Activated naive CD4-positive, alpha-beta T cell treated with Interleukin-2 at 50 U/mL for 16 hours (primary cell): Measurements from ENCODE around the gene ZACN.
"Not testable (repeated sequence)": the region's sequence is repeated elsewhere in the genome, so short reads cannot be mapped to it uniquely, and the experiment has no call there.

ENCODE experiments used
- DNase-seq: peaks from one replicate; pipeline ENCODE4 v3.0.0-alpha.2; 2020

Gene ZACN

DNA sequence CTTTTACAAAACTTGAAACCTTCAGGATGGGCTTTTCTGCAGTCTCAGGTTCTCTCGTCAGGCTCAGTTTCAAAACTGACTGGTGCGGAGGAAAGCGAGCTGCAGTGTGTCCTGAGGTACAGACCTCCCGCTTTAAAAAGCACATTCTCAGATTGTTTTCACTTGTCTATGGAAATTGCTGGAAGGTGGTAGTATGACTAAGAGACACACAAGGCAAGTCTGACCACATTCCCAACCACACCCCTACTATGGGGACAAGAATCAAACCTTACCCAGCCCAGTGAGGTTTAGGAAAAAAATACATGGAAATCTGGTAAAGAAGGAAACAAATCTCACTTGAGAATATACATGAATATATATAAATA, 24.9 kb upstream of the ZACN start:
- DNase-seq: no peak

GRCh38 chr17:76056882-76057281, 22.1 kb upstream of the ZACN start:
- DNase-seq: no peak

GRCh38 chr17:76058264-76058663, 20.7 kb upstream of the ZACN start:
- DNase-seq: not testable (repeated sequence)

DNA sequence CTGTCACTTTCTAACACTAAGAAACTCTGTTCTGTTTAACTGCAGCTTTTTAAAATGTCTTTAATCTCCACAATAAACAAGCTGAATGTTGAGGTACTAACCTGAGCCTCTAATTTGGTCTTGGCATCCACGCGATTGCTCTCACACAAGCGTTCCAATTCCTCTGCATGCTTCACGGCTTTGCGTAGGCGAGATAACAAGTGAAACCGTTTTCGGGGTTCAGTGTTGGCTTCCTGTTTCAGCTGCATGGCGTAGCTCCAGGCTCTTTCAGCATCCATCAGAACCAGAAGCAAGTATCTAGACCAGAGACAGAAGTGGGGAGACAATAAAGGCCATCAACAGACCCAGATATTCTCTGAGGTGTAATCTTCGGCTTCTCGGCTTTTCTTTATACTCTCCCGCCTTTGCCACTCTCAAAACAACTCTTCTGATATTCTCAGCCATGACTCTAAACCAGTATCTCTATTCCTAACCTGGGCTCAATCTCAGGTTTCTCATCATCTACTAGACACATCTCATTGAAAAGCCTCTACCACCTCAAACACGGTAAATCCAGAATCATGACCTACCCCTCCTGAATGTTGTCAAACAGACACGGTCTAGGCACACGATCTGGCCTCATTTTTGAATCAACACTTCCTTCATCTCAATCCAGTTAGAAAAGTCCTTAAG, 15.0 kb upstream of the ZACN start:
- peak; percentile 72 for DNase-seq

DNA sequence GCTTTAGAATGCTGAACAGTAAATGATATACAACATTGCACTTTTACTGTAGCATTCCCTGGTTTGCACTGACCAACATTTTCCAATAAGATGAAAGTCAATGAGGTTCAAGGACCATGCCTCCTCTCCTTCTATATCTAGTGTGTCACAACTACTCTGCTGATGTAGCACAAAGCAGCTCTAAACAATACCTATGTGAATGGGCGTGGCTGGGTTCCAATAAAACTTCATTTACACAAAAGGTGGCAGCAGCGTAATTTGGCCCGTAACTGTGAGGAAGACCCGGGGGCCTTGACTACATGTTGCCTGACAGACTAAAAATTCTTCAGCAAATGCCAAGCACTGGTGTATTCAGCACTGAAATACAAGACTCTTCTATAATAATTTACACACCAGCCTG, 13.2 kb upstream of the ZACN start:
- no peak for DNase-seq

DNA sequence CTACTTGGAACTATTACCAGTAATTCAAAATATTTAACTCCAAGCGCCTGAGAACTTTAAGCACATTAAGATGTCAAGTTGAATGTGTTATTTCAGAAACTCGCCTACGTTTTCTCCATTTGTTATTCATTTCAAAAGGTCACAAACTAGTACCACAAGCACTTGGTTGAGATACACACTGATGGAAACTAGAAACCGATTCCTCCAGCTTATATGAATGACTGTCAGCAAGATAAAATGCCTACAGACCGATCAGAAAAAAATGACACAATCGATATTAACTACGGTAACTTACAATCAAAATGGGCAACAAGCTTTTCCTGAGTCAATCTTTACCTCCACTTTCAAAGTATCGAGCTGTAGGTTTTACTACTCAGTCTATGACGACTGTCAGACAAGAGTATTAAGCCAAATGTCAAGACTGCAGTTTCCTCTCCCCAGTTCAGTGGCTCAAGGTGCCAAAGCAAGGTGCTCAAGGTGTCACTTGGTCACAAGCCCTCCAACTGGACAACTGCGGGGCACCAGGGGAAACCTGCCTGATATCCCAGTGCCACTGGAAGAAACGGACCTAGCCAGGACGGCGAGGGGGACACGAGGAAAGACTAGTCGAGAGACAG, 7.3 kb upstream of the ZACN start:
- peak; percentile 48 for DNase-seq

- DNase-seq: peak; percentile 85
These were observed 6.7 kb upstream of the ZACN start, which contains the start of gene SRP68 for GRCh38 chr17:76072148-76072858. SRP68 (minus strand) TSS chr17:76072517; CDS start chr17:76072491, 26 bp downstream.

- no peak for DNase-seq
These were observed 4.3 kb upstream of the ZACN start, which contains the start of gene GALR2 for GRCh38 chr17:76074390-76075363. GALR2 (plus strand) TSS chr17:76074781; CDS start chr17:76074884, 103 bp downstream.

DNA sequence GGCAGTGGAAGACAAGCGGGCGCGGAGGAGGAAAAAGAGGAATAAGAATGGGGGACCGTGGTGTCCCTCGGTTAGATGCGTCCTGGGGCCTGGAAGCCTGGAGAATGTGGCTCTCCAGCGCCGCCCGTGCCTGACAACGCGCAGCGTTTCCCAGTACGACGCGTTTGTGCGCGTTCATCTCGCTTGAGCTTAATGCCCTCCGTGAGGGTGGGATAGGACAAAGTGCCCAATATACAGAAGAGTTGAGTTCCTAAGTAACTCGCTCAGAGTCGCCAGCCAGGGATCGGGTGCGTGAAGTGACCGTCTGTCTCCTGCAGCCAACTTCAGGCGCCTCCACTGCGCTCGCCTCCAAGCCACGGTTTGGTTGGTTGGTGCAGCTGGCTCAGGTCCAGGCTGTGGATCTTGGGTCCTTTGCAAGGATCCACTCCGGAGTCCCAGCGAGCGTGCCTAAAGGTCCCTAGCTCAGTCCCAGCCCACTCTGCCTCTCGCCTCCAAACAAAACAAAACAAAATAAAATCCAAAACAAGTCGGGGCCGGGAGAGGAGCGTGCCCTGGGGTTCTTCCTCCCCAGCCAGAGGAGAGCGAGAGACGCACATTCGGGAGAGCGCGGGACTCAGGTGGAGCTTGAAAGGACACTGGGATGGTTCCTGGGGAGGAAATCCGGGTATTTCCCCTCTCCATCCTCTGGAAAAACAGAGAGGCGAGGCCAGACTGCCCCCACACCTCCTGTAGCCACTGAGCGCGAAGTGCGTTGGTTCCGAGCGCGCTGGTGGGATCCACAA, 3.4 kb upstream of the ZACN start:
- DNase-seq: peak; percentile 14

DNA sequence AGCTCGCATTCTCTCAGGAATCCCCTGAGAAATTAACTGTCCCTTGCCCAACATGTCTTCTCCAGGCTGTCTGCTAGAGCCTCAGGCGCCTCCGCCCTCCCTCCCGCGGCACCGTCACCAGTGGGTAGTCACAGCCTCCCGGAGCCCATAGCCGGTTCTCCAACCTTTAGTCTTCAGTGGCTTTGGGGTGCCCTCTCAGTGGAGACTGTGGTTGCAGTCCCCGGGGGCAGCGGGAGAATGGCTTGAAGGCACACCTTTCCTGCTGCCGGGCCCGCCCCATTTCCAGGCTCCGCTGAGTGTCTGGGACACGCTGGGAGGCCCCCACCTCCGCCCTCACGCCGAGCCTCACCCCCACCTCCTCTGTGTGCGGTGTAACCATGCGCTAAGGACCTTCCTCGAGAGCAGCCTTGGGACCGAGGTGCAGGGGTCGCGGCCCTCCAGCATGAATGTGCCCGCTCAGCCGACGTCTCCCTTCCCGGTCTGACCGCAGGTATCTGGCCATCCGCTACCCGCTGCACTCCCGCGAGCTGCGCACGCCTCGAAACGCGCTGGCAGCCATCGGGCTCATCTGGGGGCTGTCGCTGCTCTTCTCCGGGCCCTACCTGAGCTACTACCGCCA, 2.7 kb upstream of the ZACN start:
- no peak for DNase-seq

GRCh38 chr17:76076765-76077583, 2.0 kb upstream of the ZACN start:
- DNase-seq: peak; percentile 40

- DNase-seq: no peak
These were observed 1.3 kb upstream of the ZACN start for GRCh38 chr17:76077584-76078110.

DNA sequence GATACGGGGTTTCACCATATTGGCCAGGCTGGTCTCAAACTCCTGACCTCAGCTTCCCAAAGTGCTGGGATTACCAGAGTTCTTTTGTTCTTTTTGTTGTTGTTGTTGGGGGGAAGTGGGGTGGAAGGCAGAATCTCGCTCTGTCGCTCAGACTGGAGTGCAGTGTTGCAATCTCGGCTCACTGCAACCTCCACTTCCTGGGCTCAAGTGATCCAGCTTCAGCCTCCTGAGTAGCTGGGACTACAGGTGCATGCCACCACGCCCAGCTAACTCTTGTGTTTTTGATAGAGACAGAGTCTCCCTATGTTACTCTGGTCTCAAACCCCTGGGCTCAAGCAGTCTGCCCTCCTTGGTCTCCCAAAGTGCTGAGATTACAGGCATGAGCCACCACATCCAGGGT, 612 bp upstream of the ZACN start:
- DNase-seq: not testable (repeated sequence)

DNA sequence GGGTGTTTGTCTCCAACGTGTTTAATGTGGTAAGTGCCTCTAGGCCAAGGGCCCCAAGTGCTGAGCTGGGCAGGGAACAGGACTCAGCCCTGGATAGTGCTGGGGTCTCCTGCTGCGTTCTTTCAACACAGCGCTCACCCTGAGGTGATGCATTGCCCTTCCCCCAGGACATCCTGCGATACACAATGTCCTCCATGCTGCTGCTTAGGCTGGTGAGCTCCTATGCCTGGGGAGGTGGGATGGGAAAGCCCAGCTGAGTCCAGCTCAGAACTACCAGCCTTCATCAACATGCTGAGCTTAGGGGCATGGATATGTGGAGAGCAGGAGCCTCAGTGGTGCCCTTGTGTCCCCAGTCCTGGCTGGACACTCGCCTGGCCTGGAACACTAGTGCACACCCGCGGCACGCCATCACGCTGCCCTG, 563 bp downstream of the ZACN start:
- DNase-seq: no peak

DNA sequence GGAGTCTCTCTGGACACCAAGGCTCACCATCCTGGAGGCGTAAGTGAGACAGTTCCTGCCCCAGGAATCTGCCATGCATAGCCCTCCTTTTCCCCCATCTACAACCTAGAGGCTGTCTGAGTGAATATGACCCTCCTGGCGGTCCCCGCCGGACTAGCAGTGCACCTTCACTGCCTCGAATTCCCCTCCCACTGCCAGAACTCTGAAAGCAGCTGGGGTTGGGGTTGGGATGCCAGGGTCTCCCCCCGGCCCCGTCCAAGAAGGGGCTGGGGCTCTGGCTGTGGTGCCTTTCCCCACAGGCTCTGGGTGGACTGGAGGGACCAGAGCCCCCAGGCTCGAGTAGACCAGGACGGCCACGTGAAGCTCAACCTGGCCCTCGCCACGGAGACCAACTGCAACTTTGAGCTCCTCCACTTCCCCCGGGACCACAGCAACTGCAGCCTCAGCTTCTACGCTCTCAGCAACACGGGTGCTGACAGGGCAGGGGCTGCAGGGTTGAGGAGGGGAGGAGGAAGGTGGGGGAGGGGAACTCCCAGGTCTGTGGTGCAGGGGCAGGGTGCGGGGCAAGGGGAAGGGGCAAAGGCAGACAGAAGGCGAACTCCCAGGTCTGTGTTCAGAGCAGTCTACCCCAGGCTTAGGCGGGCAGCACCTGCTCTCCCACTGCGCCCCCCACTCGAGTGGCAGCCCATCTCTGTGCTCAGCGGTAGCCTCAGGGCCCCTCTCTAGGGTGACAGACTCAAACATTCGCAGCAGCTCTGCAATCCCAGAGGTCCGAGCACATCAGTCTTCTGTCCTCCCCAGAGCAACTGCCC, 1.2 kb downstream of the ZACN start:
- DNase-seq: no peak

DNA sequence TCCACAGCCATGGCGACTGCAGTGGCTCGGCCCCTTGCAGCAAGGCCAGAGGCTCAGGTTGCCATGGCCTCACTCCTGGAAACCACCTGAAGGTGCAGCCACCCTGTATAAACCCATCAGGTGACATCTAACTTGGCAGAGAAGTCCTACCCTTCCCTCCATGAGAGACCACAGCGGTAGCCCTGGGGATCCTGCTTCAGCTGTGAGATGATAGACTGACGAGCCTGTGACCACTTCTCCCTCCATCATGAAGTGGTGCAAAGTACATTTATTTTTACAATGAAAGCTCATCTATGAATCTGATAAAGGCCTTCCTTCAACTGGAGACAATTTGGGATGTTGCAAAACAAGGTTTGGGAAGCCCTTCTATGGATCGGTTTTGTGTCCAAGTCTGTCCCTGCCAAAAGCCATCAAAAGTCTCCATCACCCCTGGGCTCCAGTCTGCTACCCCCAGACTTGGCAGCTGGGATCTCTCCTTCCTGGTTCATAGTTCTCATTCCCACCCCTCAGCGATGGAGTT, 1.8 kb downstream of the ZACN start:
- no peak for DNase-seq

GRCh38 chr17:76081295-76082210, 2.6 kb downstream of the ZACN start:
- DNase-seq: no peak
